K562 (cell line): ENCODE measurements around the gene SLC4A11. TPM values are rescaled to one million over a fixed set of nuclear protein-coding genes. Genes with fewer than 3 reads are reported as not detected.

Experiments
- CBFA2T3 ChIP-seq: fragments of 450-650 bp; IDR thresholded peaks from 2 replicates; pipeline ENCODE4 v1.6.1; 2017
- CREB1 ChIP-seq, 2 experiments: sonication (generic) in 1 of 2; formaldehyde crosslinking in 1 of 2; IDR thresholded peaks; 2 replicates each; pipeline versions ENCODE4 v1.6.1 to v1.8.0; 2012 to 2022; ENCODE audit warnings: inconsistent platforms in 1 of 2, mild to moderate bottlenecking in 1 of 2, missing genetic modification reagents in 1 of 2, moderate library complexity in 1 of 2
- EP400 ChIP-seq: fragments of 450-650 bp; IDR thresholded peaks from 2 replicates; pipeline ENCODE4 v1.6.1; 2017; ENCODE audit warnings: antibody characterized with exemption, mild to moderate bottlenecking, moderate library complexity
- GATA2 ChIP-seq: sonication (generic); formaldehyde crosslinking; IDR thresholded peaks from 2 replicates; pipeline ENCODE4 v1.4.0; 2020; ENCODE audit warnings: mild to moderate bottlenecking, missing genetic modification reagents
- GTF2E2 ChIP-seq: fragments of 200-800 bp; sonication (Bioruptor generic); IDR thresholded peaks from 2 replicates; pipeline ENCODE4 v1.6.1; 2016; ENCODE audit warnings: missing genetic modification characterization, missing compliant biosample characterization
- HDAC8 ChIP-seq: fragments of 450-650 bp; IDR thresholded peaks from 2 replicates; pipeline ENCODE4 v1.6.1; 2016; ENCODE audit warnings: mild to moderate bottlenecking, missing genetic modification characterization, moderate library complexity, missing compliant biosample characterization
- JUNB ChIP-seq: fragments of 450-650 bp; formaldehyde crosslinking; conservative IDR thresholded peaks from 2 replicates; pipeline ENCODE4 v1.4.0; 2020; ENCODE audit warnings: mild to moderate bottlenecking
- RBFOX2 ChIP-seq: fragments of 200-400 bp; formaldehyde crosslinking; IDR thresholded peaks from 2 replicates; pipeline ENCODE4 v1.6.1; 2017; ENCODE audit warnings: low read depth, mild to moderate bottlenecking, low read length, moderate library complexity
- SIRT6 ChIP-seq: IDR thresholded peaks from one replicate; pipeline ENCODE4 v1.6.1; 2012; ENCODE audit warnings: low read depth, mild to moderate bottlenecking, control low read depth, inconsistent platforms, low read length, moderate library complexity
- TBP ChIP-seq: optimal IDR thresholded peaks from 2 replicates; pipeline ENCODE3; 2011; ENCODE audit warnings: low read depth, low read length, improper control_type of control experiment
- ZFX ChIP-seq: sonication (generic); formaldehyde crosslinking; IDR thresholded peaks from 2 replicates; pipeline ENCODE4 v1.8.0; 2022; ENCODE audit warnings: mild to moderate bottlenecking, missing genetic modification reagents, moderate library complexity
- ZNF263 ChIP-seq: sonication (generic); formaldehyde crosslinking; IDR thresholded peaks from 2 replicates; pipeline ENCODE4 v1.8.0; 2022; ENCODE audit warnings: mild to moderate bottlenecking, missing genetic modification reagents, borderline replicate concordance
- ZNF431 ChIP-seq: sonication (generic); formaldehyde crosslinking; IDR thresholded peaks from 2 replicates; pipeline ENCODE4 v1.8.0; 2022; ENCODE audit warnings: mild to moderate bottlenecking, missing genetic modification reagents
- polyA plus RNA-seq, 8 experiments: library from polyadenylated mRNA; depleted of rRNA in 4 of 8; stranded (reverse) in 5 of 8; unstranded in 3 of 8; fragments of >200 nt; fragmentation: Nextera tagmentation in 2 of 8; fragmentation: Illumina TruSeq in 1 of 8; extraction: Ambion mirVana in 2 of 8; extraction: Trizol in 1 of 8; gene quantifications; 2 replicates each; pipeline versions ENCODE4 v1.2.1 to v1.2.3, GENCODE V29; 2011 to 2014; ENCODE audit warnings: inconsistent platforms in 1 of 8, missing spikeins in 1 of 8
- total RNA-seq, 7 experiments: library from RNA; depleted of rRNA in 6 of 7; stranded (reverse); fragments of >200 nt in 6 of 7; fragmentation: Illumina TruSeq in 2 of 7; extraction: Trizol in 2 of 7; gene quantifications; 2 replicates each; pipeline versions ENCODE4 v1.2.1 to v1.2.3, GENCODE V29; 2011 to 2021; ENCODE audit warnings: low replicate concordance in 1 of 7
- TF ChIP-seq, protein P1 (sequence below): sonication (generic); formaldehyde crosslinking; IDR thresholded peaks from 2 replicates; pipeline ENCODE4 v1.8.0; 2022; ENCODE audit warnings: mild to moderate bottlenecking, missing genetic modification reagents
- TF ChIP-seq, protein P2 (sequence below), 2 experiments: IDR thresholded peaks; 2 replicates each; pipeline ENCODE4 v1.6.1; 2011; ENCODE audit warnings: borderline replicate concordance in 1 of 2, control low read depth in 1 of 2, low read depth in 1 of 2, low read length in 1 of 2, mild to moderate bottlenecking in 1 of 2, mixed read lengths in 1 of 2, moderate library complexity in 1 of 2; ENCODE audit not compliant: insufficient read depth in 1 of 2, insufficient read length in 1 of 2, poor library complexity in 1 of 2, severe bottlenecking in 1 of 2; ENCODE audit errors: extremely low read depth in 1 of 2
- TF ChIP-seq, protein P3 (sequence below): sonication (generic); formaldehyde crosslinking; IDR thresholded peaks from 2 replicates; pipeline ENCODE4 v1.9.0; 2022; ENCODE audit warnings: mild to moderate bottlenecking, missing genetic modification reagents
- TF ChIP-seq, protein P4 (sequence below): fragments of 450-650 bp; IDR thresholded peaks from 2 replicates; pipeline ENCODE4 v1.7.1; 2018; ENCODE audit warnings: mild to moderate bottlenecking, low read depth; ENCODE audit not compliant: partially characterized antibody

SLC4A11 gene
- total and polyA plus RNA-seq, 9 of the 15 experiments (the other 6 are each of a cell fraction or from before 2014, with no cell fraction given), result 0.10 to 2.0 (median 0.20) TPM

DNA sequence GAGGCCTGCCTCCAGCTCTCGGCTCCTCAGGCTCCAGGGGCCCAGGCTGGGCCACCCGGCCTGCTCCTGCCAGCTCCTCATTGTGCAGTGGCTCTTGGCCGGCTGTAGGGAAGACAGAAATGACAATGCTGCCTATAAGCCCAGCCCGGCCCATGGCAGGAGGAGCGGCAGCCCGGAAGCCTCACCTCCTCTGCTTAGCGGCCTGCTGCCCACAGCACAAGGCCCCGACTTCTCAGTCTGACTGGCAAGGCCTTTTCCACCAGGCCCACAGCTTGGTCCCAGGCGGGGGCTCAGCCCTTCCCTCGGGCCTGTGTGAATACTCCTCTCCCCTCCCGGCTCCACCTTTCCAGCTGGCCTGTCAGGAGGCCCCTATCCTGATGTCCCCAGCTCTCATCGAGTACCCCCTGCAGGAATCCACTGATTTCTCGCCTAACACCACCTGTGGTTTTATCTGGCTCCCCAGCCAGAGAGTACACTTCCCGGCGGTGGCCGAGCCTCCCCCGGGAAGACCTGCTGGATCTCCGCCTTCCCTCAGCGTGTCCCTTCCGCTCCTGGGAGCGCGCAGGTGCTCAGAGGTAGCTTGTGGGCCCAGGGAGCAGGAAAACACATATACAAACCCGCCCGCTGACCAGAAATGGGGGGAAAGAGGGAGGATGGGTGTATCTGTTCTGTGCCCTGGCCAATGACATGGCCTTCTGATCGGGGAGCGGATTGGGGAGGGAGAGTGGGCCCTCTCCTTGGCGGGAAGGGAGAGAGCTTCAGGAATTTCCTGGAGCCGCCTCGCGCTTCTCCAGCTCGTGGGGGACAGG, 35.5 kb downstream of the SLC4A11 start (continued):
- peak; percentile 39; the same call in 1 of the 2 replicates for TF ChIP-seq ZNF263 (CRISPR knock-in tag)
- TF ChIP-seq, protein P1, sequence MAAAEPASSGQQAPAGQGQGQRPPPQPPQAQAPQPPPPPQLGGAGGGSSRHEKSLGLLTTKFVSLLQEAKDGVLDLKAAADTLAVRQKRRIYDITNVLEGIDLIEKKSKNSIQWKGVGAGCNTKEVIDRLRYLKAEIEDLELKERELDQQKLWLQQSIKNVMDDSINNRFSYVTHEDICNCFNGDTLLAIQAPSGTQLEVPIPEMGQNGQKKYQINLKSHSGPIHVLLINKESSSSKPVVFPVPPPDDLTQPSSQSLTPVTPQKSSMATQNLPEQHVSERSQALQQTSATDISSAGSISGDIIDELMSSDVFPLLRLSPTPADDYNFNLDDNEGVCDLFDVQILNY (CRISPR knock-in tag), result no peak
- TF ChIP-seq CREB1 (IDR thresholded peaks at IDR 0.05), result no peak
- peak; percentile 20; the same call in 1 of the 2 replicates for TF ChIP-seq CREB1 (CRISPR knock-in tag; IDR thresholded peaks at IDR 0.05)
- TF ChIP-seq GATA2, result peak; percentile 26; the same call in 1 of the 2 replicates
- TF ChIP-seq, protein P2, sequence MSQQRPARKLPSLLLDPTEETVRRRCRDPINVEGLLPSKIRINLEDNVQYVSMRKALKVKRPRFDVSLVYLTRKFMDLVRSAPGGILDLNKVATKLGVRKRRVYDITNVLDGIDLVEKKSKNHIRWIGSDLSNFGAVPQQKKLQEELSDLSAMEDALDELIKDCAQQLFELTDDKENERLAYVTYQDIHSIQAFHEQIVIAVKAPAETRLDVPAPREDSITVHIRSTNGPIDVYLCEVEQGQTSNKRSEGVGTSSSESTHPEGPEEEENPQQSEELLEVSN (IDR thresholded peaks at IDR 0.05; ENCODE audit: borderline replicate concordance in 1 of 2, extremely low read depth in 1 of 2, insufficient read depth in 1 of 2, insufficient read length in 1 of 2, low read depth in 1 of 2, low read length in 1 of 2, poor library complexity in 1 of 2, severe bottlenecking in 1 of 2), result peak in 1 of 2 experiments; percentile 54
- TF ChIP-seq SIRT6, result no peak
- peak; percentile 55 for TF ChIP-seq ZFX
- 0 out of 2 replicates have a peak, but pooled peaks have one; percentile 26 for TF ChIP-seq RBFOX2
- TF ChIP-seq ZNF431 (CRISPR knock-in tag), result 0 out of 2 replicates have a peak, but pooled peaks have one; percentile 17
- TF ChIP-seq HDAC8 (tag), result no peak
- no peak for TF ChIP-seq JUNB (CRISPR knock-in tag)
- TF ChIP-seq, protein P3, sequence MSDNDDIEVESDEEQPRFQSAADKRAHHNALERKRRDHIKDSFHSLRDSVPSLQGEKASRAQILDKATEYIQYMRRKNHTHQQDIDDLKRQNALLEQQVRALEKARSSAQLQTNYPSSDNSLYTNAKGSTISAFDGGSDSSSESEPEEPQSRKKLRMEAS (CRISPR knock-in tag), result 0 out of 2 replicates have a peak, but pooled peaks have one; percentile 15
- no peak for TF ChIP-seq GTF2E2 (tag)
- TF ChIP-seq, protein P4, sequence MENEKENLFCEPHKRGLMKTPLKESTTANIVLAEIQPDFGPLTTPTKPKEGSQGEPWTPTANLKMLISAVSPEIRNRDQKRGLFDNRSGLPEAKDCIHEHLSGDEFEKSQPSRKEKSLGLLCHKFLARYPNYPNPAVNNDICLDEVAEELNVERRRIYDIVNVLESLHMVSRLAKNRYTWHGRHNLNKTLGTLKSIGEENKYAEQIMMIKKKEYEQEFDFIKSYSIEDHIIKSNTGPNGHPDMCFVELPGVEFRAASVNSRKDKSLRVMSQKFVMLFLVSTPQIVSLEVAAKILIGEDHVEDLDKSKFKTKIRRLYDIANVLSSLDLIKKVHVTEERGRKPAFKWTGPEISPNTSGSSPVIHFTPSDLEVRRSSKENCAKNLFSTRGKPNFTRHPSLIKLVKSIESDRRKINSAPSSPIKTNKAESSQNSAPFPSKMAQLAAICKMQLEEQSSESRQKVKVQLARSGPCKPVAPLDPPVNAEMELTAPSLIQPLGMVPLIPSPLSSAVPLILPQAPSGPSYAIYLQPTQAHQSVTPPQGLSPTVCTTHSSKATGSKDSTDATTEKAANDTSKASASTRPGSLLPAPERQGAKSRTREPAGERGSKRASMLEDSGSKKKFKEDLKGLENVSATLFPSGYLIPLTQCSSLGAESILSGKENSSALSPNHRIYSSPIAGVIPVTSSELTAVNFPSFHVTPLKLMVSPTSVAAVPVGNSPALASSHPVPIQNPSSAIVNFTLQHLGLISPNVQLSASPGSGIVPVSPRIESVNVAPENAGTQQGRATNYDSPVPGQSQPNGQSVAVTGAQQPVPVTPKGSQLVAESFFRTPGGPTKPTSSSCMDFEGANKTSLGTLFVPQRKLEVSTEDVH, result peak; percentile 40
- peak; percentile 47 for TF ChIP-seq TBP
- TF ChIP-seq CBFA2T3, result peak; percentile 19
- TF ChIP-seq EP400, result peak; percentile 46; the same call in 1 of the 2 replicates
